Astrocyte of the cerebellum (primary cell): ENCODE measurements around the gene EIF4G3.

Experiments
- DNase-seq: peaks from one replicate; pipeline ENCODE4 v3.0.0-alpha.2; 2011; ENCODE audit warnings: low read depth
- H3K4me3 ChIP-seq: 2 replicates; pipeline ENCODE4 v1.5.1; 2011; ENCODE audit warnings: mild to moderate bottlenecking, low read depth, low read length, moderate library complexity
- CTCF ChIP-seq: IDR thresholded peaks from 2 replicates; pipeline ENCODE4 v1.5.1; 2012; ENCODE audit warnings: low read length, low read depth, moderate library complexity, mild to moderate bottlenecking; ENCODE audit errors: missing control alignments
- in situ Hi-C: cut with HindIII; loops from 2 replicates; pipeline ENCODE4 v1.10.0; 2017; ENCODE audit warnings: low sequenced_read_pairs

EIF4G3 gene

GRCh38 chr1:20936621-20937020, 240.1 kb downstream of the EIF4G3 start:
- no peak overlapping the region for H3K4me3 ChIP-seq
- no peak for TF ChIP-seq CTCF
- DNase-seq: no peak
- in situ Hi-C loops: no loop called here

GRCh38 chr1:20936216-20936615, 240.5 kb downstream of the EIF4G3 start:
- in situ Hi-C loops: no loop called here

GRCh38 chr1:20935717-20936116, 241.0 kb downstream of the EIF4G3 start:
- no peak overlapping the region for H3K4me3 ChIP-seq
- in situ Hi-C loops: no loop called here
- no peak for TF ChIP-seq CTCF
- no peak for DNase-seq

More at GRCh38 chr1:20936216-20936615, 240.5 kb downstream of the EIF4G3 start:
- no peak for TF ChIP-seq CTCF
- no peak for DNase-seq
- no peak overlapping the region for H3K4me3 ChIP-seq

GRCh38 chr1:20932437-20932977, 244.2 kb downstream of the EIF4G3 start:
- in situ Hi-C loops: no loop called here
- no peak for DNase-seq
- H3K4me3 ChIP-seq: no peak overlapping the region
- no peak for TF ChIP-seq CTCF

- TF ChIP-seq CTCF: no peak
- DNase-seq: no peak
- in situ Hi-C loops: no loop called here
- no peak overlapping the region for H3K4me3 ChIP-seq
Observed at GRCh38 chr1:20931930-20932436, 244.7 kb downstream of the EIF4G3 start.

GRCh38 chr1:20930427-20930826, 246.3 kb downstream of the EIF4G3 start:
- no peak overlapping the region for H3K4me3 ChIP-seq
- no peak for TF ChIP-seq CTCF
- in situ Hi-C loops: no loop called here
- no peak for DNase-seq
